Measurements from ENCODE around the gene TAB2.
"Not testable (repeated sequence)": the region's sequence is repeated elsewhere in the genome, so short reads cannot be mapped to it uniquely, and the experiment has no call there.

Gene TAB2

DNA sequence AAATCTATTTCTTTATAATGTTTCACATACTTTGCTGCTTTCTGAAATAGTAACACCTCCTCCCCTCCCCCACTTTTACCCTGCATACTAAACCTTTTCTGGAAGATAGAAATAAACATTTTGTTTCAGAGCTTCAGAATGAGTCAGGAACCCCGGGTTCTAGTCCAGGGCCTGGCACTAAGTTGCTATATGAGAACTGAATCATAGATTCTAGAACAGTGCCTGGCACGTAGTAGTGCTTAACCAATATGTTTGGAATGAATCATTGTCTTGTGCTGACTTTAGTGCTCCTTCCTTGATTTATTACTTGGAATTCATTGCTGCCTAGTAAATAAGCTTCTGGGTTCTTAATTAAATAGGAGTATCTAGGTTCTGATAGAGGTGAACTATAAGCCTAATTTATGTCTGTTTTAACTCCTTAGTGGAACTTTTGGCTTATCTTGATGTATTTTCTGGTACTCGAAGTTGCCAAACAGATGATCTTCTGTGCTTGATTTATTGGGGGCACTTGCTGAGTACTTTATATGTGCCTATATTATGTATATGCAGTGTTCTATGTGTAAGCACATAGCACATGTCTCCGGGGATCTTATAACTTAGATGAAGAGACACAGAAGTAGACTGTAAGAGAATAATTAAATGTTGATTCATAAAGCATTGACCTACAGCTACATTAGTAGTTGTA lies 18.6 kb downstream of the TAB2 start:
- no peak for DNase-seq

- DNase-seq, result no peak
Measured at GRCh38 chr6:149336609-149336928, 19.1 kb downstream of the TAB2 start.

DNA sequence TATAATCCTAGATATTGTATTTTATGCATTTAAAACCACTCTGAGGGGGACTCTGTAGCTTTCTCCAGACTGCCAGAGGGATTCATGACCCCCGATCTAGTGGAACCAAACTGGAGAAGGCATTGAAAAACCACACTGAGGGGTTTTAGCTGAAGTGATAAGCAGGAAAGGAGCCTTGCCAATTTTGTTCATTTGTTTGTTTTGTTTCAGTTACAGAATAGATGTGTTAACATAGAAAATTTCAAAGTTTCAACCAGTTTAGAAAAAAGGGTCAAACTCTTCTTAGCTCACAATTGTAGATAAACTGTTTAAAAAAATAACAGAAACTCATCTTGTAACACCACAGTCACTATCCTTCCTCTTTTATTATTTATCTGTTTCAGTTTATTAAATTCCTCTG lies 19.8 kb downstream of the TAB2 start:
- DNase-seq, result no peak

DNA sequence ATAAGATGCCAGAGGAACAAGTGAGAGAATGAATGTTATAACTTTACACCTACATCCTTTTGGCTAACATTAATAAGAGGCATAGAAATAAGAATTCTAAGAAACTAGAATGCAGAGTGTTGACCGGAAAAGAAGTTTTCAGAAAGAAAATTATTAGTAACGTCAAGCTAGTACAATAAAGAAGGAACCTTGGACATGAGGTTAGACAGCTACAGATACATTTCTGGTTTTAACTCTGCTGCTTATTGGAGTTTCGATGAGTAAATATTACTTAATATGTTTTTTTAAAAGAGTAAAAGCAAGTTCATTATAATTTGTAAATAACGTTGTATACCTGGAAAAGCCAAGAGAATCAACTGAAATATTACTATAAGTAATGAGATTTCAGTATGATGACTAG lies 22.7 kb downstream of the TAB2 start:
- no peak for DNase-seq

- no peak for DNase-seq
Measured at GRCh38 chr6:149342525-149342924, 25.0 kb downstream of the TAB2 start.

DNA sequence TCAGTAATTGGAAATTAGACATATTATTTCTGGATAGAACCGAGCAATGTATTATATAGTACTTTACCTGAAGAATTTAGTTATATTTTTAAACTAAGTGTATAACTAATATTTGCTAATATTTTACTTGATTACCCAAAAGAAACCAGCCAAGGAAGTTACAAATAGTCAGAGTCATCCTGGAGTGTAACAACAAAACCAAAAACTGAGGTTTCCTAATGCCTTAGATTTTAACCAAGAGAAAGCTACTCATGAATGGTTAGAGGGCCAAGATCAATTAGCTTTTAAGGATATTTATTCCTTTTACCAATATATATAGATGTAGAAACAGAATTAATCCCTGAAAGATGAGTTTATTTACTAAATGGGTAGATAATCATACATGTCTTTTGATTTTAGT lies 26.0 kb downstream of the TAB2 start:
- DNase-seq, result no peak

DNA sequence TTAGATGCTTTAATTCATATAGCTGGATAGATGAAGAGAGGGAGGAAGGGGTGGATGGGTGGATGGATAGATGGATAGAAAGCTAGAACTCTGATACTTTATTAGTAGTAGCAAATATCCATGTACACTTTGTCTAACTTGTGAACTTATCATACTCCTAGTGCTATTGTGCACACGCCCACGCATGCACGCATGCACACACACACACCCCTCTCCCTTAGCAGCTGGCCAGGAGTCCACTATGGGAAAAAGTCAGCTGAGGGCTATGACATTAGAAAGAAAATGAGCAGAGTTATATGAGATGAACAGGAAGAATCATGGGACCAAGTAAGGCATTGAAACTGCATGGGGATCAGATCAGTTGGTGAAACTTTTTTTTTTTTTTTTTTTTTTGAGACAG lies 28.6 kb downstream of the TAB2 start:
- DNase-seq, result no peak

- DNase-seq, result no peak
Measured at GRCh38 chr6:149347067-149347466, 29.6 kb downstream of the TAB2 start.

- DNase-seq, result not testable (repeated sequence)
Measured at GRCh38 chr6:149349279-149349678, 31.8 kb downstream of the TAB2 start.

GRCh38 chr6:149354009-149354408 lies 36.5 kb downstream of the TAB2 start:
- DNase-seq, result peak; percentile 34

GRCh38 chr6:149356081-149356750 lies 38.7 kb downstream of the TAB2 start:
- DNase-seq, result no peak

DNA sequence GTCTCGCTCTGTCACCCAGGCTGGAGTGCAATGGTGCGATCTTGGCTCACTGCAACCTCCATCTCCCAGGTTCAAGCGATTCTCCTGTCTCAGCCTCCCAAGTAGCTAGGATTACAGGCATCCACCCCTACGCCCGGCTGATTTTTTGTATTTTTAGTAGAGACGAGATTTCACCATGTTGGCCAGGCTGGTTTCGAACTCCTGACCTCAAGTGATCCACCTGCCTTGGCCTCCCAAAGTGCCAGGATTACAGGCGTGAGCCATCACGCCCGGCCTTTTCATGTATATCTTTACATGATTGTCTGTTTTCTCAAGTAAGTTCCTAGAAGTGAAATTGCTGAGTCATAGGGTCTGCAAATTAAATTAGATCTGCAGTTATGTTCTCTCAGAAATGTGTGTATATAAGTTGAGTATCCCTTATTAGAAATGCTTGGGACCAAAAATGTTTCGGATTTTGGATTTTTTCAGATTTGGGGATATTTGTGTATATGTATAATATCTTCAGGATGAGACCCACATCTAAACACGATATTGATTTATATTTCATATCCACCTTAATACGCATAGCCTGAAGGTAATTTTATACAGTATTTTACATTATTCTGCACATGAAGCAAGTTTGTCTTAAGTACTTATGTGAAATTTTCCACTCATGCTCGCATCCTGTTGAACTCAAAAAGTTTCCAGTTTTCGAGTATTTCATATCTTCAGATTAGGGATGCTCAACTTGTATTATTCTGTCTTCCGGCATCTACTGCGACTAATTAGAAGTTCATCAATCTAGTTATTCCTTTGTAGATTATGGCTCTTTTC lies 40.4 kb downstream of the TAB2 start:
- DNase-seq, result no peak

- no peak for DNase-seq
Measured at GRCh38 chr6:149359440-149359839, 41.9 kb downstream of the TAB2 start.

- DNase-seq, result no peak
Measured at GRCh38 chr6:149360536-149360935, 43.0 kb downstream of the TAB2 start.

GRCh38 chr6:149362289-149362688 lies 44.8 kb downstream of the TAB2 start:
- DNase-seq, result no peak

GRCh38 chr6:149363154-149363553 lies 45.6 kb downstream of the TAB2 start:
- no peak for DNase-seq

DNA sequence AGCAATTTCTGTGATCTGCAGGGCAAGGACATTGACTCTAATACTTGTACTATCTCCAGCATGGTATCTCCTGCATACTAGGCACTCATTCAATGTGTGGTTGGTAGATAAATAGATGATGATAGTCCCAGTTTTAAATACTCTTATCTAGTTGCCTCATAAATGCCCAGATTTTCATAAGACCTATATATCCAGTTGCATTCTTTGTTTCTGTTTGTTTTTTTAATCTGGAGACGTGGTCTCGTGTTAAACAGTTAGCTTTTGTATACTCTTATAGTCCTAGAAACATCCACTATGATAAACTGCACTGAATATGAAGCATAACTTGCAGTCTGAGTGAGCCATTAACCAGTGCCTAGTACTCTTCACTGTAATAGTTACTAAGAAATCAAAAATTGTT lies 47.0 kb downstream of the TAB2 start:
- no peak for DNase-seq

DNA sequence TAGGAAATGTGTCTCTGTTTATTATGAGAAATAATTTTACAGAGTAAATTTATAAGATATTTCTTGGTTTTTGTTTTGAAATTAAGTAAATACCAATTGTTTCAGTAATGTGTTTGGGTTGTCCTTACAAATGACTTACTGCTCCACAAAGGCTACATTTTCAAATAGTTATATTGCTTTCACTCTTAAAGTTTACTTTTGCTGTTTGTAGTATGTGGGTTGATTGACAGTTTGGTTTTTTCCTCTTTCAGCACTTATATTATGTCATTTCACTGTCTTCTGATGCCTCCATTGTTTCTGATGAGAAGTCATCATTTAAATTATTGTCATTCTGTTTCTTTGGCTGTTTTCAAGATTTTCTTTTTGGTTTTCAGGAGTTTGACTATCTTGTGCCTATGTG lies 47.7 kb downstream of the TAB2 start:
- DNase-seq, result no peak

- DNase-seq, result no peak
Measured at GRCh38 chr6:149366267-149366921, 48.9 kb downstream of the TAB2 start.

GRCh38 chr6:149368065-149368464 lies 50.6 kb downstream of the TAB2 start:
- no peak for DNase-seq

GRCh38 chr6:149371154-149371553 lies 53.6 kb downstream of the TAB2 start:
- no peak for DNase-seq

- no peak for DNase-seq
Measured at GRCh38 chr6:149372062-149372461, 54.5 kb downstream of the TAB2 start.

DNA sequence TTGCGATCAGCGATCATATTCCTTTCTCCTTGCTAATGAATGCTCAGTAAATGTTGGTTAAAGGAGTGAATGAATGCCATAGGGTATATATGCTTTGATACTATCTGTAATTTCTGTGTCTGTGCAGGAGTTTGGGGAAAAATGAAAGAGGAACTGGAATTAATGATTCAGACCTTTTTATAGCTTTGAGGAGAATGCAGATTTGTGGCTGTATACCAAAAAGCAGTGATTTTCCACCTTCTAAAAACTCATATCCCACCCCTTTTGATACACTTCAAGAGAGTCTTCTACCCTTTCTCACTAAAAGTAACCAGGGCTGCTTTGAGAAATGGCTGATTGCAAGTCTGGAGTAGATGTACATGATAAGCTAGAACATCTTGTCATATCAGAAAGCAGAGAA lies 56.0 kb downstream of the TAB2 start:
- DNase-seq, result no peak

GRCh38 chr6:149379977-149380376 lies 62.5 kb downstream of the TAB2 start:
- DNase-seq, result no peak
